HCT116 (cell line): Measurements from ENCODE around the gene RAB36.

Source experiments
- ATF3 ChIP-seq: IDR thresholded peaks from 2 replicates; pipeline ENCODE4 v1.6.1; 2012
- CBX3 ChIP-seq: IDR thresholded peaks from 2 replicates; pipeline ENCODE4 v1.6.1; 2012; ENCODE audit warnings: low read depth
- CTCF ChIP-seq, 3 experiments: fragments of 200-600 bp in 1 of 3; sonication (generic) in 1 of 3; IDR thresholded peaks in 2 of 3; conservative IDR thresholded peaks in 1 of 3; 2 replicates each; pipeline ENCODE4 v1.5.1; 2012 to 2017; ENCODE audit warnings: low read depth in 2 of 3, low read length in 2 of 3, antibody characterized with exemption in 1 of 3, borderline replicate concordance in 1 of 3, control low read depth in 1 of 3, mild to moderate bottlenecking in 1 of 3, mixed read lengths in 1 of 3, mixed run types in 1 of 3, moderate library complexity in 1 of 3; ENCODE audit not compliant: insufficient read depth in 1 of 3
- POLR2A ChIP-seq: IDR thresholded peaks from 2 replicates; pipeline ENCODE4 v1.7.0; 2011; ENCODE audit warnings: borderline replicate concordance; ENCODE audit not compliant: insufficient read depth, insufficient read length; ENCODE audit errors: extremely low read depth
- POLR2AphosphoS5 ChIP-seq: IDR thresholded peaks from 2 replicates; pipeline ENCODE4 v1.6.1; 2011; ENCODE audit warnings: mild to moderate bottlenecking, low read depth, low read length, moderate library complexity
- RAD21 ChIP-seq: IDR thresholded peaks from 2 replicates; pipeline ENCODE4 v1.6.1; 2012; ENCODE audit warnings: low read depth, mild to moderate bottlenecking
- SRF ChIP-seq: IDR thresholded peaks from 2 replicates; pipeline ENCODE4 v1.6.1; 2012; ENCODE audit warnings: low read depth
- YY1 ChIP-seq: IDR thresholded peaks from 2 replicates; pipeline ENCODE4 v1.6.1; 2011; ENCODE audit warnings: low read length, low read depth, moderate library complexity, mild to moderate bottlenecking; ENCODE audit not compliant: insufficient replicate concordance; ENCODE audit errors: extremely low read depth
- TF ChIP-seq, protein P1 (sequence below): IDR thresholded peaks from 2 replicates; pipeline ENCODE4 v1.6.1; 2012; ENCODE audit warnings: low read depth

- TF ChIP-seq ATF3, result no peak
- no peak for TF ChIP-seq CBX3
- no peak for TF ChIP-seq YY1
- TF ChIP-seq CTCF (IDR thresholded peaks at IDR 0.05 in 2 of 3, conservative IDR thresholded peaks at IDR 0.05 in 1 of 3; ENCODE audit: borderline replicate concordance in 1 of 3, insufficient read depth in 1 of 3, low read depth in 2 of 3, low read length in 2 of 3), result no peak
- TF ChIP-seq, protein P1, sequence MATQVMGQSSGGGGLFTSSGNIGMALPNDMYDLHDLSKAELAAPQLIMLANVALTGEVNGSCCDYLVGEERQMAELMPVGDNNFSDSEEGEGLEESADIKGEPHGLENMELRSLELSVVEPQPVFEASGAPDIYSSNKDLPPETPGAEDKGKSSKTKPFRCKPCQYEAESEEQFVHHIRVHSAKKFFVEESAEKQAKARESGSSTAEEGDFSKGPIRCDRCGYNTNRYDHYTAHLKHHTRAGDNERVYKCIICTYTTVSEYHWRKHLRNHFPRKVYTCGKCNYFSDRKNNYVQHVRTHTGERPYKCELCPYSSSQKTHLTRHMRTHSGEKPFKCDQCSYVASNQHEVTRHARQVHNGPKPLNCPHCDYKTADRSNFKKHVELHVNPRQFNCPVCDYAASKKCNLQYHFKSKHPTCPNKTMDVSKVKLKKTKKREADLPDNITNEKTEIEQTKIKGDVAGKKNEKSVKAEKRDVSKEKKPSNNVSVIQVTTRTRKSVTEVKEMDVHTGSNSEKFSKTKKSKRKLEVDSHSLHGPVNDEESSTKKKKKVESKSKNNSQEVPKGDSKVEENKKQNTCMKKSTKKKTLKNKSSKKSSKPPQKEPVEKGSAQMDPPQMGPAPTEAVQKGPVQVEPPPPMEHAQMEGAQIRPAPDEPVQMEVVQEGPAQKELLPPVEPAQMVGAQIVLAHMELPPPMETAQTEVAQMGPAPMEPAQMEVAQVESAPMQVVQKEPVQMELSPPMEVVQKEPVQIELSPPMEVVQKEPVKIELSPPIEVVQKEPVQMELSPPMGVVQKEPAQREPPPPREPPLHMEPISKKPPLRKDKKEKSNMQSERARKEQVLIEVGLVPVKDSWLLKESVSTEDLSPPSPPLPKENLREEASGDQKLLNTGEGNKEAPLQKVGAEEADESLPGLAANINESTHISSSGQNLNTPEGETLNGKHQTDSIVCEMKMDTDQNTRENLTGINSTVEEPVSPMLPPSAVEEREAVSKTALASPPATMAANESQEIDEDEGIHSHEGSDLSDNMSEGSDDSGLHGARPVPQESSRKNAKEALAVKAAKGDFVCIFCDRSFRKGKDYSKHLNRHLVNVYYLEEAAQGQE, result no peak
- TF ChIP-seq SRF, result no peak
- TF ChIP-seq POLR2A, result no peak
- TF ChIP-seq RAD21, result no peak
- TF ChIP-seq POLR2AphosphoS5, result no peak
Measured at GRCh38 chr22:23137468-23137867, 7.8 kb upstream of the RAB36 start.
